OCI-LY3 (cell line): ENCODE measurements around the gene OR2AE1.

ENCODE experiments used
- CTCF ChIP-seq: fragments of 200-600, 300-600 bp; sonication (generic); IDR thresholded peaks from 2 replicates; pipeline ENCODE4 v1.5.1; 2014; ENCODE audit warnings: antibody characterized with exemption, low read length, low read depth
- EZH2phosphoT487 ChIP-seq: fragments of 200-600 bp; shearing (Covaris generic); IDR thresholded peaks from 2 replicates; pipeline ENCODE4 v1.6.1; 2018; ENCODE audit warnings: antibody characterized with exemption, mixed run types, low read depth

- no peak for TF ChIP-seq CTCF
- no peak for TF ChIP-seq EZH2phosphoT487
Measured at GRCh38 chr7:99920149-99920548, 43.3 kb upstream of the OR2AE1 start.
